GOT3 (cell line): ENCODE results near the gene ARHGAP25.

Source experiments
- DNase-seq: peaks from one replicate; lab custom pipeline; 2025; ENCODE audit warnings: mixed read lengths; lab: John Stamatoyannopoulos, UW

Gene ARHGAP25

DNA sequence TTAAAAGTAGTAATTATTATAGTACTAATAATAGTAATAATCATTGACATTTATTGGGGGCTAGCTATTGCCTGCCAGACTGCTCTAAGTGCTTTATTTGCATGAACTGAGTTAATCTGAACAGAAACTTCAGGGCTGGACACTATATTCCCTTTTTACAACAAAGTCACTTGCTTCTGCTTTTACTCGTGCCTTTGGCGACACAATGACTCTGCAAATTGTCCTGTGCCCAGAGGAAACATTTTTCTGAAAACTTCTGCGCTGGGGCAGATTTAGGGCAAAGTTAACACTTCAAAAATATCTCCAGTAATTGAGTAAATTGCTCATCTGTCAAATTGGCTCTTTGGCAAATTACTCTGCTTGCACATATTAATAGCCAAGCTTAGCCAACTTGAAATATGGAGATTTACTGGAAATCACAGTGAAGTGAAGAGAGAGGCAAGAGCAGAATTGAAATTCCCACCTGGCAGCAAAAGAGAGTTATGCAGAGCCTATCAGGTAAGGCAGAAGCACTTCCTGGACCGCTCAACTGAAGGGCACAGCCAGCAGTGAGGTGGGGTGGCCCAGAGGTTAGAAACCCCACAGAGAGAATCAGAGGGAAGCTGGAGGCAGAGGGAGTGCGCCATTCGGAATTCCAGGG is 100.2 kb downstream of the ARHGAP25 start:
- DNase-seq, result no peak

DNA sequence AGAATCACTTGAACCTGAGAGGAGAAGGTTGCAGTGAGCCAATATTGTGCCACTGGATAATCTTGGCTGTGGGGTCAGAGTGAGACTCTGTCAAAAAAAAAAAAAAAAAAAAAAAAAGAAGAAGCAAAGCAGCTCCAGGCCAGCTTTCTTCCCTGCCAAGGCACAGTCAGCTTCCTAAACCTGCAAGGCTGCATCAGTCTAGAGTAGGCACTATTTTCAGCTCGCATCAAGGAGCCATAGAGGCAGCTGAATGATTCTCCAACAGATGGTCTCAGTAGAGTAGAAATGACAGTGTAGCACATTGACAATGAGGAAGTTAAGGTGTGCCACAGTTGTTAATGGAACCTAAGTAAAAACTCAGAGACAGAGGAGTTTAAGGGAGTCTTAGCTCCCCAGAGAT is 101.0 kb downstream of the ARHGAP25 start:
- DNase-seq, result no peak

GRCh38 chr2:68837164-68837860 is 102.7 kb downstream of the ARHGAP25 start:
- DNase-seq, result no peak

- no peak for DNase-seq
These were observed 103.3 kb downstream of the ARHGAP25 start for GRCh38 chr2:68837861-68838341.

GRCh38 chr2:68838641-68839040 is 104.0 kb downstream of the ARHGAP25 start:
- no peak for DNase-seq

- DNase-seq, result no peak
These were observed 104.7 kb downstream of the ARHGAP25 start for GRCh38 chr2:68839260-68839833.

DNA sequence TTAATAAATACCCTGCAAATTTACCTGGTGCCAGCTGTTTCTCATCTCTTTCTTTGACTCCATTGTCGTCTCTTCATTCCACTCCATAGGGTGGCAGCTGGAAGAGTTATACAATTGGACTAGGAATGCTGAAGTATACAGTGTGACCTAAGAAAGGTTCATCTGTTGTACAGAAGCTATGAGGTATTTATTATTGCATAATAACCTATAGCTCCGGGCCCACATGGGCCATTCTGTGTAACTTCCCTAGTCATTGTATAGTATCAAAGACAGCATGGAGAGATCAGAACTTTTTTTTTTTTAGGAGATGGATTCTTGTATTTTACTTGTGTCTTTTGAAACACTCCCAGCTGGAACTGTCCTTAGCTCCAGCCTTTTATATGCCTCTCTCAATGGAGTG is 110.4 kb downstream of the ARHGAP25 start:
- no peak for DNase-seq

GRCh38 chr2:68846091-68846490 is 111.5 kb downstream of the ARHGAP25 start:
- DNase-seq, result no peak

DNA sequence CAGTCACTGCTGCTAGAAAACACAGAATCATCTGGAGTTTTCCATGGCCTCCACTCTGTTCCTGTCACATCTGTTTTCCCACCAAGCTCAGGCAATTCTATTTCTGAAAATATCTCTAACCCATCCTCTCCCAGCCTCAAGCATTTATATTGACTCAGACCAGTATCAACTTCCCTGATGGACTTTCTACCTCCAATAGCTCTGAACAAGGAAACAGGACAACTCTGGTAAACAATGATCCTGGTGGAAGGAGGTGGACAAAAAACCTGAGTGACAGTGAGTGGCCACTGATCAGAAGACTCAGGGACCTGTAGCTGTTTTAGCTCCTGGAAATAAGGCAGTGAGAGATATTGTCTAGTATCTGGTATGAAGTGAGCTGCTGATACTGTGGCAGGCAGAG is 113.1 kb downstream of the ARHGAP25 start:
- no peak for DNase-seq

- no peak for DNase-seq
These were observed 115.0 kb downstream of the ARHGAP25 start for GRCh38 chr2:68849579-68850030.

DNA sequence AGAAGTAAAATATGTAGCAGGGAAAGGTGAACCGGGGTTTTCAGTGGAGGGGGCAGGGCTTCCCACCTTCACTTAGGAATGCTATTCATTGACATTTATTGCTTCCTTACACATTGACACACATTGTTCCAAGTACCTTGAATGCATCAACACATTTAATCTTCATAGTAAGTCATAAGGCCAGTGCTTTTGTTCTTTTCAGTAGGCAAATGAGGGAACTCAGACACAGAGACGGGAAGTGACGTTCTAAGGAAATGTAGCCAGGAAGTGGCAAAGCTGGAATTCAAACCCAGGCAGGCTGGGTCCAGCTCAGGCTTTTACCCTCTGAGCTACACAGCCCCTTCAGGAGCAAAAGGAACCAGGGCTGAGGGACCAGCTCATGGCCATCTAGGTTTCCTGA is 115.9 kb downstream of the ARHGAP25 start:
- DNase-seq, result no peak

DNA sequence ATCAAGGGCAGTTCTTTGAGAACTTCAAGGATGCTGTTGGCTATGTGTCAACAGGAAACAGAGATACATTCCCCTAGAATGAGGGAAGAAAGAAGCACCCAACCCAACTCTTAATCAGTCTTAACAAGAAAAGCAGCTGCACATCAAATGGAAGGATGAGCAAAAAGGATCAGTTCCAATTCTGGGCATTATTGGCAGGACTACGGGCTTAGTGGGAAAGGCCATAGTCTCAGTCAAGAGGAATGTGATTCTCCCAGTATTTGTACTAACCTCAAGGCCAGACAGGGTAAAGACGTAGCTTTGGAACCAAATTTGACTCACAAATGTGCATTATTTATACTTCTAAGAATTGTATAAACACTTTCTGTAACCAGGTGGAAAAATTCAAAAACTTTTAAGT is 118.4 kb downstream of the ARHGAP25 start:
- DNase-seq, result no peak

DNA sequence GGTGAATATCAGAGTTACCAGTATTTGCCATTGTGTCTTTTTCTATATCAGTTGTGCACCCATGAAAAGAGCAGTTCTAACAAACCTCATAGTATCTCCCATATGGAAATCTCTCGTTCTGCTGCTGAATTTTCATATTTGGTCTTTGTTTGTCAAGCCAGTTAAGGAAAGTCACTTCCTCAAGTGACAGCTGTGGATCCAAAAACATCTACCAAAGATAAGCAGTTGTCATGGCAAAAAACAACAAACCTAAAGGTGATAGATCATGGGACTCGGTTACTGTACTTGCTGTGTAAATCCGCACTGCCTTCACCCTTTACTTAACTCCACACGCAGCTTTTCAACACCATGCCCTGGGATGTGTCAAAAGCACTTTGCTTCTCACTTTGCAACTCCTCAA is 119.3 kb downstream of the ARHGAP25 start:
- no peak for DNase-seq

- DNase-seq, result no peak
These were observed 119.9 kb downstream of the ARHGAP25 start for GRCh38 chr2:68854476-68854875.

- no peak for DNase-seq
These were observed 120.9 kb downstream of the ARHGAP25 start for GRCh38 chr2:68855550-68855949.

DNA sequence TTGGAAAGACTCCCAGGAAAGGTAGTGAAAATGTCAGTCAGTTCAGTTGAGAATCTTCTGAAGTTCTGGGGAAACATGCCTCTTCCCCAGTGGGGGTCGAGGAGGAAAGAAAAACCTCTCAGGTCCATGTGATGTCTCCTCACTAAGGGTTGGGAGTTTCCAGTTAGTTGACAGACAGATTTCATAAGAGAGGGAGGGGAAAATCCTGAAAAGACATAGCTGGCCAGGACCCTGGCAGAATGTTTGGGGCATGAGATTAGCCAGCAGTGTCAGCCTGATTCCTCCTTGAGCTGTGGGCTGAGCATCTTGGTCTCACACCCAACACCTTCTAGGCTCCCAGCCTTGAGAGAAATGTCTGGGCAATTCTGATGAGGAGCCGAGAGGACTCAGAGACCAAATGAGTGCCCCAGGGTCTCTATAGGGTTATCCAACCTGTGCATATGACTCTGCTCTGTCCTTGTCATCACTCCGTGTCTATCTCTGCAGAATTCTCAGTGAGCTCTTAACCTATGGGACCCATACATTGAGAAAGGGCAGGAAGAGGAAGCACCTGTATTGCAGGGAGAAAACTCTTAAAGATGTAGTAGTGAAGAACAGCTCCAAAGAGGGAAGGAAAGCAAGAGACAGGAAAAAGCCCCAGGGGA is 122.7 kb downstream of the ARHGAP25 start:
- no peak for DNase-seq

GRCh38 chr2:68857855-68858456 is 123.3 kb downstream of the ARHGAP25 start:
- DNase-seq, result no peak

DNA sequence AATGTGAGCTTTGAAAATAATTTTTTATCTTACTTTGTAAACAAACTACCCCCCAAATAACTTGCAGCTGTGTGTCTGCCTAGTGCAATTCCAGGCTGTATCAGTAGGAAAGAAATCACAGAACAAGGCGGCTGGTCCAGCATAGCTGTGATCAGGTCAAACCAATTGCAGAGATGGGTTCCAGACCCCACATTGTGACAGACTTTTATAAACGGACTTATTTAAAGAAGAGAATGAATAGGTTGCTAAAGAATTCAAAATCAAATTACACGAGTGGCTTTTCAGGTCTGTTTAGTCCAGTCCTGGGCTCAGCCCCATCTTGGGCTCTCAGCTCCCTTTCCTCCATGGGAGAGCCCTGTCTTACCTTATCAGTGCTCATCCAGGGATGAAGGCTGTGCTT is 125.5 kb downstream of the ARHGAP25 start:
- DNase-seq, result no peak

DNA sequence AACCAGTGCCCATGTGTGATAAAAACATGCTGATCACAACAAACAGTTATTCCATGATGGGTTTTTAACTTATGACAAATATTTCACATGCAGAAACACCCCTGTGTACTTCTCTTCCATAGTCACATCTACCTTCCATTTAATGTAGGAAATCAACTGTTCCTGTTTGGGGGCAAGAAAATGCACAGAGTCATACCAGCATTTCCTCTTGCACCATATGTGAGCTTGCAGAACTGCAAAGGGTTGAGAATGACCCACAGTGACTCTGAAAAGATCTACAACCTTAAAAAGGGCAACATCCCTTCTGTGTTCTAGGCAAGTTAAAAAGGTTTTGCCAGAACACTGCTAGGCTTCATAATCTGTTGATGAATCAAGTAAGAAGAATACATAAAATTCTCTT is 126.7 kb downstream of the ARHGAP25 start:
- DNase-seq, result no peak

DNA sequence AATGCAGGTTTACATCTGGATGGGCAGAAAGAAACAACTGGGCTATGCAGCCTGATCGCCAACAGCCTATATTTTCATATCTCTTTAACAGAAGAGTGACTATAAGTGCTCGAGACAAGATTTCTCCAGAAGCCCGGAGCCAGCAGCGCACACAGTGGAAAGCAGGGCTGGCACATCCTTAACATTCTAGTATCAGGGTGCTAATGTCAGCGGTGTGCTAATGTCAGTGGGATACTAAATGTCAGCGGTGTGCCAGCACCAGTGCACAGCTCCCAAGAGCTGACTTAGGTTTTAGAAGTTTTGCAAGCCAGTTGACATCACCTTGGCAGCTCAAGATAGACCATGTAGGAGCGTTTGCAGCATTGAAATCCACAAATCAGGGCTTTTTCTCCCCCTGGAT is 128.3 kb downstream of the ARHGAP25 start:
- no peak for DNase-seq

DNA sequence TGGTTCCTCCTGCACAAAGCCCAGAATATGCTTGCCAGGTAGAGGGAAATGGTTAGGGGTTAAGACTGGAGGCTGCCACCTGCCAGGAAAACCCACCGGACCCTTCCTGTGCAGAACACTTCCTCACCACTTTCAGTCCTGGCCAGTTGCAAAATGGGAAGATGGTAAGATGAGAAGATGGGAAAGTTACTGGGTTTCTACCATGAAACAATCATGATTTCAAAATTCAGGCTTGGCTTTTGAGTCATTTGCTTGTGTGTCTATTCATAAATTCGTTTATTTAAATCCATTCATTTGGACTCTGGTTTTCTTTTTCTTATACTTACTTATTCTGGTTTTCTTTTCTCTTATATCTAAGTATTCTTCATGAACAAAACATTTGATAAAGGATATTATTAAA is 129.4 kb downstream of the ARHGAP25 start:
- no peak for DNase-seq

- DNase-seq, result no peak
These were observed 130.5 kb downstream of the ARHGAP25 start for GRCh38 chr2:68865108-68865507.
